Fibroblast of skin of back (primary cell): ENCODE data around the gene PDZD7.
A peak's percentile ranks its signal among the peaks of the same experiment; 100 is the strongest.

Experiments
- DNase-seq: peaks from one replicate; pipeline ENCODE4 v3.0.0-alpha.2; 2013

PDZD7 gene

DNA sequence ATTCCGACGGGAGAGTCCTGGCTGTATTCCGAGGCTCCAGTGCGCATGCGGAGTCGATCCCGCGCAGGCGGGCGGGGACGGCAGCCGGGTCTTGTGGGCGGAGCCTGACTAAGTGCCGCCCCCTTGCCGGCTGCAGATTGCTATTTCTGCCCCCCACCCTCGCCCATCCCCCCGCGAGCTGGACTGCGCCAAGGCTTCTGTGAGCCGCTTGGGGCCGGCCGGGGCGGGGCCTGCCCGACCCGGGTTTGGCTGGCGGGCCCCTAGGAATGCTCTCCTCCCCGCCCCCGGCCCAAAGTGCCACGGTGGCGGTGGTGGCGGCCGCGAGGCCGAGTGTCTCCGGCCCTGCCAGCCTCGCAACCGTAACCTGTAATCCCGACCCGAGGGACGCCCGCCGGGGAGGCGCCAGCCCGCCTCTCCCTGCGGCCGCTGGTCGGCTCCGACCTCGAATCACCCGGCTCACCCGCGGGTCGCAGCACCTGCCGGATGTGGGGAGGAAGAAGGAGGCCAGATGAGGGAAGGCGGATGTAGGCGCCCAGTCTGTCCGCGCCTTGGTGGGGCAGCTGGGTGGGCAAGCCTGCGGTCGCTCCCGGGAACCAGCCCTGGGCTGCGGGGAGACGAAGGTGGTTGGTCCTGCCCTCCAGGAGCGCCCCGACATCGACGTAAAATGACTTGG lies 30.2 kb upstream of the PDZD7 start:
- peak; percentile 93 for DNase-seq

DNA sequence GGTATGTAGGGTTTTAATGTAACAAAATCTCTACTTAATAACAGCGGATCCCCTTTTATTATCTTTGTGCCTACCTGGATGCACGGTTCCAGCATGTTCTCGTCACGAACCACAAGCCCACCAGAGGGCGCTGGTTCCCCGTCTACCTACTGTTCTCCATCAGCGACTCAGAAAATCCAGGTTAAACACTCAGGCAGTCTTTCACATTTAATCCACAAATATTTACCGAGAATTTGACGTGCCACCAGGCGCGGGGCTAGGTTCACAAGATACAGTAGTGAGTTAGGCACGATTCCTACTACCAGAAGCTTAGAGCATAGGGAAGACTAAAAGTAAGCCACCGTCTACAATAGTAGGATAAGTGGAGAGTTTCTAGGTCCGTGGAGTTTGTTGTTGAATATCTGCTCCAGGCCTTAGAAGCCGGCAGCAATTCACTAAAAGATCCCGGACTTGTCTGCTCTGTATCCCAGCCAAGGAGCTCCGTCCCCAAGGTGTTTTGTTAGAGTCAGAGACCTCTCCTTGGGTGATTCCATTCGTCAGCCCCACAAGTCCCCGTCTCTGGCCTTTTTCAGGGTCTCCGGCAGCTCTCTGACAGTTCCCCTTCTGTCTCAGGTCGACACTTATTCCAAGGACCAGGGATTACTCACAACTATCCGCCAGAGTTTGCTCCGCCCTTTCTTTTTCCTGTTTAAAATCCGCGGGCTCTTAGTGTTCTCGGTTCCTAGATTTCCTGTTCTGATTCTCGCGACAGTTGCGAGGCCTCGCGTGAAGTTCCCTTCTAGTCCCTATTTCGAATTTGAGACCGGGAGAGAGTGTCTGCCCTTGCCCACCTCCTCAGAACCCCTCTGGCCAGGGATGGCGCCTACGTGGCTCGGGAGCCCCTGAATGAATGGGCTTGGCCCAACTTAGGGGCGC lies 29.4 kb upstream of the PDZD7 start:
- peak; percentile 97 for DNase-seq

DNA sequence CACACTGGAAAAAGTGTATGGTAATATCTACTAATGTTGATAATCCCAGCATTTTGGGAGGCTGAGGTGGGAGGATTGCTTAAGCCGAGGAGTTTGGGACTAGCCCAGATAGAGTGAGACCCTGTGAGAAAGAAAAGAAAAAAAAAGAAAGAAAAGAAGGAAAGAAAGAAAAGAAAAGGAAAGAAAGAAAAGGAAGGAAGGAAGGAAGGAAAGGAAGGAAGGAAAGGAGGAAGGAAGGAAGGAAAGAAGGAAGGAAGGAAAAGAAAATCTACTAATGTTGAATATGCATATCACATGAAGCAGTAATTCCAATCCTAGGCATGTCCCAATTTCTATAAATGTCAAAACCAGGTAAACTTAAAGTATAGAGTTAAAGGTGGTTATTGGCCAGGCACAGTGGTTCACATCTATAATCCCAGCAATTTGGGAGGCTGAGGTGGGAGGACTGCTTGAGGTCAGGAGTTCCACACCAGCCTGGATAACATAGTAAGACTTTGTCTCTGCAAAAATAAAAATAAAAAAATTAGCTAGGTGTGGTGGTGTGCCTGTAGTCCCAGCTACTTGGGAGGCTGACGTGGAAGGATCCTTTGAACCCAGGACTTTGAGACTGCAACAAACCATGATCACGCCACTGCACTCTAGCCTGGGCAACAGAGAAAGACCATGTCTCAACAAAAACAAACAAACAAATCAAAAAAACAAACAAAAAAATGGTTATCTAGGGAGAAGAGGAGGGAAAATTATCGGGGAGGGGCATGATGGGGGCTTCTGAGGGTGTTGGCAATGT lies 25.6 kb upstream of the PDZD7 start:
- DNase-seq, result no peak

DNA sequence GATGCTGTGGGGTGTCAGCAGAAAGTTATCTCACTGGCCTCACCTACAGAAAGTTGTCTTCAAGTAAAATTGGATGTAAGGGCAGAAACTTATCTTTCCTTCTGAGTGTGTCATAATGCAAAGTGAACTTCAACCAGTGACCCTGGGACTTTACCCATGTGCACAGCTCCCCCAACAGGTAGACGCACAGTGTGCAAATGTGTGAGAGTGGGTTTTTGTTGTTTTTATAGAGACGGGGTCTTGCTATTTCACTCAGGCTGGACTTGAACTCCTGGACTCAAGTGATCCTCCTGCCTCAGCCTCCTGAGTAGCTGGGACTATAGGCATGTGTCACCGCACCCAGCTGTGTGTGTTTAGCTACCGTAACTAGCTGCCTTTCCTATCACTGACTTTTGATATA lies 24.5 kb upstream of the PDZD7 start:
- no peak for DNase-seq

DNA sequence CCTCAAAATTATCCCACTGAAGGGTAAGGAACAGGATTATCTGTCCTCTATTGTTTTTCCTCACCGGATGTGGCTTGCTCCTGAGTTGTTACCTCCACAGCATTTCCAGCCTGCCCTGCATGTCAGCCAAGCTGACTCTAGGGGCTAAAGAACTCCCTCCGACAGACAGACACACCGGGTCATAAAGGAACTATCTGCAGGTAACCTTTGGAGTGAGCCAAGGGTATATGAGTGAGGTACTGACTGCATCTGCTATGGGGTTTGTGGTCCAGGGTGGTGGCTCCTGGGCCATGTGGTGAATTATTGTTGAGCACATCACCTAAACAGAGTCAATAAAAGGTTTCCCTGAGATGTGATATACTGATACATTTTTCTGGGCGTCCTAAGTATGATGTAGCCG lies 23.9 kb upstream of the PDZD7 start:
- no peak for DNase-seq

DNA sequence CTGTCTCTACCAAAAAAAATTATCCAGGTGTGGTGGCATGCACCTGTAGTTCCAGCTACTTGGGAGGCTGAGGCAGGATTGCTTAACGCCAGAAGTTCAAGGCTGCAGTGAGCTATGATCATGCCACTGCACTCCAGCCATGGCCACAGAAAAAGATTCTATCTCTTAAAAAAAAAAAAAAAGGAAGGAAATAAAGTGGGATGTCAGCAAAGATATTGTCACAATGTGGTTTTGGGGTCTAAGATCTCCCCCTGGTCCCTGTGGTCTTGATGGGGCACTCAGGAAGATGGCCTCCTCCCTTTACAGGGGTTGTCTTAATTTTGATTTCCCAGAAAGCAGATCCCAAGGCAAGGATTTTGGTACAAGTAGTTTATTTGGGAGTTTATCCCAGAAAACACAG lies 23.4 kb upstream of the PDZD7 start:
- DNase-seq, result no peak

DNA sequence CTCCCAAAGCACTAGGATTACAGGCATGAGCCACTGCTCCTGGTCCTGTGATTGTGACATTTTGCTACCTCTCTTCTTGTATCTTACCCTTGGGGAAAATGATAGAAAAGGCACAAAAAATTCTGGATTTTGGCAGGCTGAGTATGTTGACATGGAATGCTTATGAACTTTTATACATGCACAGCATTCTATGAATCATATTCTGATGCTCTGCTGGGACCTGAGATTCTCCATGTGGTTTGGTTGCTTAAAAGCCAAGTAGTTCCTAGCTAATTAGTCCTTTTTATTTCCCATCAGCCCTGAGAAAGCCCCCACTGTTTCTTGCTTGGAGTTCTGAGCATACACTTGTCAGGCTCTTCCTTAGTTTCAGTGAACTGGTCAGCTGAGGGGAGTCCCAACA lies 22.6 kb upstream of the PDZD7 start:
- DNase-seq, result peak; percentile 48

DNA sequence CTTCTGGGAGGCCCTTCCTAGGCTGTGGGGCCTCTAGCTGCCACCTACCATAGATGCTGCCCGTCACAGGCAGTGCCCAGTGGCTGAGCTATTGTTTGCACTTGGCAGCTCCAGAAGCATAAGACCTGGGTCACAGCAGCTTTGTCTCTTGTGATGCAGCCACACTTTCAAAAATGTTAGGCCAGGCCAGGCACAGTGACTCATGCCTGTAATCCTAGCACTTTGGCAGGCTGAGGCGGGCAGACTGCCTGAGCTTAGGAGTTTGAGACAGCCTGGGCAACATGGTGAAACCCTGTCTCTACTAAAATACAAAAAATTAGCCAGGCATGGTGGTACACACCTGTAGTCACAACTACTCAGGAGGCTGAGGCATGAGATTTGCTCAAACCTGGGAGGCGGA lies 21.4 kb upstream of the PDZD7 start:
- peak; percentile 71 for DNase-seq

DNA sequence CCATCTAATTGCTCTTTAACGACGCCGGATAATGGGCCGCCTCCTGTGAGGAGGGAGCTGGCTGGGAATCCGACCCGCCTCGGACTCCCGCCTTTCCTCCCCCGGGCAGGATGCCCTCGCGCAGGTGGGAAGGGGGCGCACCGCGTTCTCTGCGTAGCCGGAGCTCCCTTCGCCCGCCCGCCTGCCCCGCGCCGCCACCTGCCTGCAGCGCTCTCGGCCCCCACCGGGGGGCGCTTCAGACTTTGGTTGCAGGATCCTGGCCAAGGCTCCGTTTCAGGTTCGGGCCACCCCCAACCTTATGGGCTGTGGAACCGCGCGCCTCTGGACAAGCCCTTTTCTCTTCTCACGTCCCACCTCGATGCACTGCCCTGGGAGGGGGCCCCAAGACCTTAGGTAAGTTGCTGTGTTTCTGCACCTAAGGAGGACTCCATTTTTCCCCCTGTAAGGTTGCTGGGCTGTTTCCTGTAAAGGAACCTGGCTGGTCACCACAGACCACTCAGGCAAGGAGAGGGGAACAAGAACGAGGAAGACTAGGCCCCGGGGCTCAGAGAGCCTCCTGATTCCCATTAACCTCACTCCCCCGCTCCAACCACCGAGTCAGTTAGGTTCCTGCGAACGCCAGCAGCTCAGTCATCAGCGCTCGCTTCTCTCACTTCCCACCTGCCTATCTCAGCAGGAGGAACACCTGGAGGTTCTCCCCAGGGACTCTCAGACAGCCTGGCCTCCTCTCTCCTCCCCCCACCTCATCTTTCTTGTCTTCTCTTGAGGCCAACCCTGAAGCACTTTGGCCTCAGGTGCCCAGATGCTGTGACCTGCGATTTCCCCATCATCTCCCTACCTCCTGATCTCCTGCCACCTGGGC lies 19.5 kb upstream of the PDZD7 start:
- peak; percentile 47 for DNase-seq

DNA sequence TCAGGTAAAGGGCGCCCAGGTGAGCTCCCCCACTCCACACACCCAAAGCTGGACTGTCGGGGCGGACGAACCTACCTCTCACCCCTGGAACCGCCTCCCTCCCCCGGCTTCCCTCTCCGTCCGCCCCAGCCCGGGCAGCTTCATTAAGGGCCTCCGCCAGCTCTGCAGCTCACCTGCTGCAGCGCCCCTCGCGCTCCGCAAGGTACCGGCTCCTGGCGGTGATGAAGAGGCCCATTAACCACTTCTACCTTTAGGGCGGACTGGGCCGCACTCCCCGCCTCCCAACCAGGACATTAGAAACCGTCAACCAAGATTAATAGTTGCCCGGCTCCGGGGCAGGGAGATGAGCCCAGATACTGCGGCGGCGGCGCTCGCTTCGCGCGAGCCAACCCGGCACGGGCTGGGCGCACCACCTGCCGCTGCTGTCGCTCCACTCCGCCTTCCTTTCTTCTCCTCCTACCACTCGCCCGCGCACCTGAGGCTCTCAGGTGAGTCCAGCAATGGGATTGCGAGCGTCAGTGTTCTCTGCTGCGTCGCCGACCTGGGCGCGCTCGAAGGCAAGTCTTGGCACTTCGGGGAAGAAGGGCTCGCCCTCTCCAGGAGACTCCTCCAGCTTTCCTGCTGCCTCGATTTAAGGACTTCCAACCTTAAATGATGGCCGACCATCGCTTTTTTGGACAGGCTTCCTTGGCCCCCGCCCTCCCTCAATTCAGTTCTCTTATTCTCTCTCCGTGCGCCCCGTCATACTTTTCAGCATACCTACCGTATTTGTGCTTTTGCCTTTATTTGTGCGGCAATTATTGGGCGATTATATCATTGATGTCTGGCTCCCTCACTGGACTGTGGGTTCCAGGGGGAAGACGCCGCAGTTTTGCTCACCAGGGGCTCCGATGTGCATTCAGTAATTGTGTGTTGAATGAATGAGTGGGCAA lies 17.3 kb upstream of the PDZD7 start:
- DNase-seq, result no peak

DNA sequence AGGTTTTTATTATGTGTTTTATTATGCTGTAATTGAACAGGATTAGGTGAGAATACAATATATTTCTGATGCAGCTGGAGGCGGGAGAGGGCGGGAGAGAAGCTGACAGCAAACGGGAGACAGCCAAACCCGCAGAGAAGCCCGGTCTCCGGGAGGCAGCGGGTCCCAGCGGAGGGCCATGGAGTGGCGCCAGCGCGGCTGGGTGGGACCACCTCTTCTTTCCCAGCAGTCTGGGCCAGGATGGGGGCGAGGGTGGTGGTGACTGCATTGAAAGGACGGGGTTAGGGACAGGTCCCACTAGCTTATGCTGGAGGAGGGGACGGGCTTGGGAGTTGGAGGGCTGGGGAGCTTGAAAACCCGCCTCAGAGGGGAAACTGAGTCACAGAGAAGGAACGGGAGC lies 16.3 kb upstream of the PDZD7 start:
- no peak for DNase-seq

DNA sequence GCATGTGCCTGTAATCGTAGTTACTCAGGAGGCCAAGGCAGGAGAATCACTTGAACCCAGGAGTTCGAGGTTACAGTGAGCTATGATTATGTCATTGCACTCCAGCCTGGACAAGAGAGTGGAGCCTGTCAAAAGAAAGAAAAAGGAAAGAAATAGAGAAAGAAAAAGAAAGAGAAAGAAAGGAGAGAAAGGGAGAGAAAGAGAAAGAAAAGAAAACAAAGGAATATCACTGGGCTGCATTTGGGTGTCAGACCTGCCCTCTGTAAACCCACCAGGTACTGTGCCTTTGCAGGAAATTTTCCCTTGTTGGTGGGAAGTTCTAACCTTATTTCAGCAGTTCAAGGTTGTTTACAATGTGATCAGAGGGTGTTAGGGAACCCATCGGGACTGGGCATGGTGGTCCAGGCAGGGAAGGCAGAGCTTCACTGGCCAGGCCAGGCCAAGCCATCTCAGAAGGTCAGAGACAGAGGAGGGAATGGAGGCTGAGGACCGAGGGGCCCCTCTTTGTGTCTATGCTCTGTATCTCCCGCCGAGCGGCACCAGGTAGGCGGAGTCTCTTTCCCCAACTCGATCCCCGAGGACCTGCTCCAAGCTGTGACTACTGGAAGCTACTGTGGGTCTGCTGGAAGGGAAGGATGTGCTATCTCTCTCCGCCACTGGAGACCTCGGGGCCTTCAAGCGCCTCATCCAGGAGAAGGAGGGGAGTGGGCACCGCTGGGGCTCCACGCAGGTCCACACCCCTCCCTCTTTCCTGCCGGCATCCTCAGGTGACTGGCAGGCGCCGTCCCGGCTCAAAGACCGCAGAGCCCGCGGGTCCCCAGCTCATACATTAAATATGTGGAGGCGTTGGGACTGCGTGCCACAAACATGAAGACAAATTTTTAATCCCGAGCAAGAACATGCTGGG lies 15.7 kb upstream of the PDZD7 start:
- DNase-seq, result no peak

DNA sequence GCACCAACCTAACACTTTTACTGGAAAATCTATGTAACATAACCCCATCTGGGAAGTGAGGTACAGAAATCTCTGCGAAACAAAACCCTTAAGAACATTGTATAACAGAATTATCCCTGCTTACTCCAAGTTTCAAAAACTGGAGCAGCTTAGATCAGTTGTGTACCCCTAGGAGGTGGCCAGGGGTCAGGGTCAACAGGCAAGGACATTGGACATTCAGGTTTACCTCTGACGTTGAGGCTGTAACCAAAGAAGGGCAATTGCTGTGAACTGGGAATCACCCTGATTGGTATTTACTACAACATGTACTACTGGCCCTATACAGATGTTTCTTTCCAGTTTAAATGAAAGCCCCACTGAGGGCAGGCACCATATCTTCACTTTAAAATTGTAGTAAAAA lies 13.2 kb upstream of the PDZD7 start:
- DNase-seq, result no peak

DNA sequence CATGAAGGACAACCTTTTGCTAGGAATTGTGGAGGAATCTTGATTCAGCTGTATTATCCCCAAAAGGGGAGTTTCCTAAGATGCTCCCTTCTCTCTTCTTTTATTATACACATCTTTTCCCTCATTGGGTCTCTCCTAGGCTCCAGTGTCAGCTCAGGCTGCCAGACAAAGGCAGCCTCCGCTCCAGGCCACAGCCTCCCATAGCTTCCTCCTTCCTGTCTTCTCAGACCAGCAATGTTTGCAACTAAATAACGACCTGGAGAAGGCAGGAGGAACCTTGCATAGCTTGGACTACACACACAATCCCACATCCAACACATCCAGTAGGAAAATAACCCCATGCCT lies 12.4 kb upstream of the PDZD7 start:
- DNase-seq, result no peak

DNA sequence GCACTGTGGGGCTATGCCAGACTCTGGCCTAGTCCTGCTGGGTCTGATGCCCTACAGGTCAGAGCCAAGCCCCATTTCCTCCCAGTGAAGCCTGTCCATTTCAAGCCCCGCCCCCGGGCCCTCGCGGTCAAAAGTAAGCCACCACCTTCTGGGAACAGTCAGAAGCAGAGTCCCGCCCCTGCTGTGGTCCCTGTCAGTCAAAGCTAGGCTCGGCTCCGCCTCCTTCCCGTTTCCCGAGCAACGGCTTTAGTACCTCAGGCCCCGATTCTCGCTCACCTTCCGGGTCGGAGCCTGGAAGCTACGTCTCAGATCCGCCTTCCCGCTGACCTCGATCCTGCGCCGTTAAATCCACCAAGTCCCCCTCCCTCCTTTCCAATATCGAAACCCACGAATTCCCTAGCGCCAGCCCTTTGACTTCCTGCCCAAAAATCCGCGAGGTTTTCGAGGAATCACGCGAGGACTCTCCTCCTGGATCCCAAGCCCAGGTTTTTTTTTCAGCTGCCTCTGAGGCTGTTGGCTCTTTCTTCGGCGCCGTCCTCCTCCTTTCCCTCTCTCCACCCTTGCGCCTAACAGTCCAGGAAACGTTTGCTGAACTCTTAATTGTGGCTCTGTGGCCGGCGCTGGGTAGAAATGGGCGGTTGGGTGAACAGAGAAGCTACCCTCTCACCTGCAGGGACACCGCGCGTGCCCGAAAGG lies 11.9 kb upstream of the PDZD7 start:
- DNase-seq, result peak; percentile 94

DNA sequence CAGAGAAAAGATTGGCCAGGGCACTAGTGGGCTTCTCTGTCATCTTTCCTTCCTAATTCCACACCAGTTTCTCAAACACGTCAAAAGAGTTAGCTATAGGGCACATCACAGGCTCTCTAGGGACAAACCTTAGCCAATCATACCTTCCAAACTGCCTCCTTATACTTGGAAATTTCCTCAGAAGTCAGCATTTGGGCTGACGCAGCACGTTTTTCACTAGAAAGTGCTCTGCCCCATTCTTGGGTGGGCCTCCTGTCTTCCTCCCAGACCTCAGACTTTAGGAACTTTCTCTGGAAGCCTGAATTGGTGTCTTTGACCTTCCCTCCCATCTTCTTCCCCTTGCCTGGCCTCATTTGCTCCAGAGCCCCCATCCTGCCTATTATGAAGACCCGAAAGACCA lies 11.2 kb upstream of the PDZD7 start:
- no peak for DNase-seq

DNA sequence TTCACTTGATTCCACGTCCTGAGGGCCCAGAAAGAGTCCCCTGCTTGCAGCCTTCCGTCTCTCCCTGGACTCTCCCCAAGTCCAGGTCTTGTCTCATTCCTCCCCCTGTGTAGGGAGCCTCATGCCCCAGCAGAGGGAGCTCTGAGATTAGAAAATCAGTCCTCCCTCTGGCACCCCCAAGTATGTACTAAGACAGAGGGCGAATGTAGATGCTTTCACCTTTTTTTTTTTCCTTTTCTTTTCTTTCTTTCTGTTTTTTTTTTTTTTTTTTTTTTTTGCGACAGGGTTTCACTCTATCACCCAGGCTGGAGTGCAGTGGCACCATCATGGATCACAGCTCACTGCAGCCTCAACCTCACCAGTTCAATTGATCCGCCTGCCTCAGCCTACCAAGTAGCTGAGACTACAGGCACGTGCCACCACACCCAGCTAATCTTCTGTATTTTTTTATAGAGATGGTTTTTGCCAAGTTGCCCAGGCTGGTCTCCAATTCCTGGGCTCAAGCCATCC lies 10.4 kb upstream of the PDZD7 start:
- peak; percentile 83 for DNase-seq

DNA sequence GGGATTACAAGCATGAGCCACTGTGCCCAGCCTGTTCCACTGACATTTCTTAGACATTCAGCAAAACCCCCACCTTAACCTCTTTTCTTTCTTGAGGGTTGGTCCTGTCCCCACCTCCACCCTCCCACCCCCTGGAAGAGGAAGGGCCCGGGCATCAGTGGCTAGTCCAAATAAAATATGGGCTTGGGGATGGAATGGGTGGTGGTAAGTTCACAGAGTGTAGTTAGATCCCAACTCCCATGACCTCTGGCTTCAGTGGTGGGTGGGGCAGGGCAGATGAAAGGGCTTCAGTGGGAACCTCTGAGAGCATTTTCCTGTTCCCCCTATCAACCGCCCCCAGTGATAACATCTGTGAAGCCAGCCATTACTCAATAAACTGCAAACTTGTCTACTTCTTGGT lies 9.9 kb upstream of the PDZD7 start:
- DNase-seq, result no peak

DNA sequence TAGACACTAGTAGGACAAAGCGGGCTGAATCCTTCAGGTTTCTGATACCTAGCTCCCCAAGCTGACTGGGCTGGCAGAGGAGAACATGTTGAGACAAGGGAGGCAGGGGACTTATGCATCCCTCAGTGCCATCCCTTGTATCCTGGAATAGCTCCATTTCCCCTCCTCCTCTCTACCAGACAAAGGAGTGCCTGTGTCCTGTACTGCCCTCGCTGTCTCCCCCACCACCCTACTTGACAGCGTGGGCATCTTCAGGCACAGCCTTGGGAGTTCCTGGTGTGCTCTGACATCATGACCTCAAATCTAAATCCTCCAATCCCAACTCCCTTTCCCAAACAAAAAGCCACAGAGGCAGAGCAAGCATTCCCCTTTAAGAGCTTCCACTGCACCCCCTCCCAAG lies 9.1 kb upstream of the PDZD7 start:
- DNase-seq, result no peak
